NCI-H446 (cell line): ENCODE results near the gene SRBD1.

Source experiments
- DNase-seq, 2 experiments: peaks; one replicate each; lab custom pipeline; 2025; lab: John Stamatoyannopoulos, UW

The SRBD1 gene

GRCh38 chr2:45595721-45596435 is 15.2 kb downstream of the SRBD1 start:
- peak in 1 of 2 experiments; percentile 35 for DNase-seq

- no peak for DNase-seq
Measured at GRCh38 chr2:45591073-45591472, 20.0 kb downstream of the SRBD1 start.

GRCh38 chr2:45588158-45588829 is 22.8 kb downstream of the SRBD1 start:
- no peak for DNase-seq

- DNase-seq, result no peak
Measured at GRCh38 chr2:45586600-45586999, 24.5 kb downstream of the SRBD1 start.

- peak in 1 of 2 experiments; percentile 39 for DNase-seq
Measured at GRCh38 chr2:45585267-45585861, 25.7 kb downstream of the SRBD1 start.

- DNase-seq, result no peak
Measured at GRCh38 chr2:45583977-45584376, 27.1 kb downstream of the SRBD1 start.

- no peak for DNase-seq
Measured at GRCh38 chr2:45582522-45582921, 28.5 kb downstream of the SRBD1 start.

GRCh38 chr2:45578056-45578843 is 32.8 kb downstream of the SRBD1 start:
- DNase-seq, result peak in 1 of 2 experiments; percentile 9

GRCh38 chr2:45577441-45577840 is 33.6 kb downstream of the SRBD1 start:
- no peak for DNase-seq

GRCh38 chr2:45575881-45576280 is 35.2 kb downstream of the SRBD1 start:
- no peak for DNase-seq

- no peak for DNase-seq
Measured at GRCh38 chr2:45572979-45573378, 38.1 kb downstream of the SRBD1 start.

GRCh38 chr2:45571940-45572339 is 39.1 kb downstream of the SRBD1 start:
- DNase-seq, result no peak

- DNase-seq, result no peak
Measured at GRCh38 chr2:45570671-45571334, 40.3 kb downstream of the SRBD1 start.

- no peak for DNase-seq
Measured at GRCh38 chr2:45568935-45569334, 42.1 kb downstream of the SRBD1 start.

- DNase-seq, result no peak
Measured at GRCh38 chr2:45567974-45568789, 42.9 kb downstream of the SRBD1 start.

- DNase-seq, result no peak
Measured at GRCh38 chr2:45567288-45567963, 43.6 kb downstream of the SRBD1 start.

- no peak for DNase-seq
Measured at GRCh38 chr2:45559436-45559835, 51.6 kb downstream of the SRBD1 start.

- DNase-seq, result no peak
Measured at GRCh38 chr2:45554742-45555140, 56.3 kb downstream of the SRBD1 start.

- no peak for DNase-seq
Measured at GRCh38 chr2:45554073-45554741, 56.9 kb downstream of the SRBD1 start.

GRCh38 chr2:45551862-45552261 is 59.2 kb downstream of the SRBD1 start:
- no peak for DNase-seq
